ENCODE results near the gene FBXO48. TPM values are rescaled to one million over a fixed set of nuclear protein-coding genes. Genes with fewer than 3 reads are reported as not detected.
A peak's percentile ranks its signal among the peaks of the same experiment; 100 is the strongest.

FBXO48 gene
- total and polyA plus RNA-seq, 10 of the 15 experiments (the other 5 are each of a cell fraction or from before 2014, with no cell fraction given) = 0.56 to 2.3 (median 1.2) TPM

DNA sequence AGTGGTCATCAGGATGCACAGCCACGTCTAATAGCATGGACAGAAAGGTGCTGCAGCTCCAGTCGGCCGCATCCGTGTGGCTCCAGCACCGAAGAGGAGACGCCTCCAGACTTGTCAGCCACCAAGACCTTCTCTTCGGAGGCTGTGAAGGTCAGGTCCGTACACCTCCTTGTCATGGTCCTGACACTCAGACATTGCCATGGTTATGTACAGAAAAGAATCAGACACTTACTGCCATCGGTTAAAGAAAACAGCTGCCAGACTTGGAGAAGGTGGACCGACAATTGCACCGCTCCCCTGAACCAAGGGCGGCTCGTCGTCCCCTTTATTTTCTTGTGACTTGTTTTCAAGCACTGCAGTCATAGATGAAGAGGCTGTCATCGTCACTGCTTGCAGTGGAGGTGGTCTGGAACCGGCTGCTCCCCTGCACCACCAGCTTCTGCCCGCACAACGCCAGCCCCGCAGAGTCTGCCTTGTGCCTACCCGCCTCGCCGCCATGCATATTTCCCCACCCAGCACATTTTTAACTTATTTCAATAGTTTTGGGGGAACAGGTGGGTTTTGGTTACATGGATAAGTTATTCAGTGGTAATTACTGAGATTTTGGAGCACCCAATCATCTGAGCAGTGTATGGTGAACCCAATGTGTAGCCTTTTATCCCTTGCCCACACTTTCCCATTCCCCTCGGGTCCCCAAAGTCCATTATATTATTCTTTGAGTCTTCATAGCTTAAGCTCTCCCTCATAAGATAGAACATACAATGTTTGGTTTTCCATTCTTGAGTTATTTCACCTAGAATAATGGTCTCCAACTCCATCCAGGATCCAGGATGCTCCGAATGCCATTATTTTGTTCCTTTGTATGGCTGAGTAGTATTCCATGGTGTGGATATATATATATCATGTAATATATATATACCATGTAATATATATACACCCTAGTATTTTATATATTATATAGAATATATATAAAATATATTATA, 18.1 kb downstream of the FBXO48 start:
- no peak overlapping the region for H3K4me3 ChIP-seq
- in situ Hi-C loops (cut with MboI) = loop anchor here (10.0 to 25.0 kb wide), 3 partner anchors 254 to 2012 kb away; partner anchors contain the start of gene MEIS1
- RAD21 ChIA-PET (ENCODE audit: unreplicated experiment) = interaction anchor here (1.6 kb wide), 1 partner anchor 14 kb away, joined by 4 read pairs; no protein-coding TSS in a partner anchor
- no peak overlapping the region for H3K9ac ChIP-seq (ENCODE audit: control insufficient read depth, insufficient read depth, low read length)
- no peaks in the 10 kb centered on the region for H4K20me1 ChIP-seq (ENCODE audit: control insufficient read depth, insufficient read depth)
- no peak overlapping the region for H3K4me2 ChIP-seq (ENCODE audit: control insufficient read depth, insufficient read depth)
- no peak for DNase-seq (ENCODE audit: low read depth, low spot score)
- WGBS (ENCODE audit: insufficient coverage, insufficient replicate concordance, low lambda C conversion rate, missing lambda C conversion rate) = 92% methylated on average over 24 of the region's 24 CpGs
- H3K79me2 ChIP-seq (ENCODE audit: control insufficient read depth, insufficient read depth, low read length) = no peaks in the 10 kb centered on the region
- H2AFZ ChIP-seq (ENCODE audit: control insufficient read depth, low read depth, low read length) = no peak overlapping the region
- TF ChIP-seq CEBPB (IDR thresholded peaks at IDR 0.05; ENCODE audit: borderline replicate concordance in 1 of 2, low read depth in 2 of 2, low read length in 2 of 2) = no peak
- TF ChIP-seq, protein P1, sequence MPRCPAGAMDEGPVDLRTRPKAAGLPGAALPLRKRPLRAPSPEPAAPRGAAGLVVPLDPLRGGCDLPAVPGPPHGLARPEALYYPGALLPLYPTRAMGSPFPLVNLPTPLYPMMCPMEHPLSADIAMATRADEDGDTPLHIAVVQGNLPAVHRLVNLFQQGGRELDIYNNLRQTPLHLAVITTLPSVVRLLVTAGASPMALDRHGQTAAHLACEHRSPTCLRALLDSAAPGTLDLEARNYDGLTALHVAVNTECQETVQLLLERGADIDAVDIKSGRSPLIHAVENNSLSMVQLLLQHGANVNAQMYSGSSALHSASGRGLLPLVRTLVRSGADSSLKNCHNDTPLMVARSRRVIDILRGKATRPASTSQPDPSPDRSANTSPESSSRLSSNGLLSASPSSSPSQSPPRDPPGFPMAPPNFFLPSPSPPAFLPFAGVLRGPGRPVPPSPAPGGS (IDR thresholded peaks at IDR 0.05; ENCODE audit: borderline replicate concordance, insufficient read depth, low read depth, low read length, poor library complexity, severe bottlenecking) = no peak
- no peak for TF ChIP-seq STAT1 (conservative IDR thresholded peaks at IDR 0.05)
- TF ChIP-seq ZBED1 (IDR thresholded peaks at IDR 0.05; ENCODE audit: borderline replicate concordance) = no peak
- TF ChIP-seq, protein P2, sequence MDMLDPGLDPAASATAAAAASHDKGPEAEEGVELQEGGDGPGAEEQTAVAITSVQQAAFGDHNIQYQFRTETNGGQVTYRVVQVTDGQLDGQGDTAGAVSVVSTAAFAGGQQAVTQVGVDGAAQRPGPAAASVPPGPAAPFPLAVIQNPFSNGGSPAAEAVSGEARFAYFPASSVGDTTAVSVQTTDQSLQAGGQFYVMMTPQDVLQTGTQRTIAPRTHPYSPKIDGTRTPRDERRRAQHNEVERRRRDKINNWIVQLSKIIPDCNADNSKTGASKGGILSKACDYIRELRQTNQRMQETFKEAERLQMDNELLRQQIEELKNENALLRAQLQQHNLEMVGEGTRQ (IDR thresholded peaks at IDR 0.05; ENCODE audit: borderline replicate concordance, low read depth, low read length) = no peak
- no peak for TF ChIP-seq KLF5 (IDR thresholded peaks at IDR 0.05; ENCODE audit: partially characterized antibody)
- no peak for TF ChIP-seq CBFB (IDR thresholded peaks at IDR 0.05; ENCODE audit: low read depth)
- no peak for TF ChIP-seq SUPT20H (IDR thresholded peaks at IDR 0.05; ENCODE audit: borderline replicate concordance, control insufficient read depth, low read depth, low read length)
- TF ChIP-seq, protein P3, sequence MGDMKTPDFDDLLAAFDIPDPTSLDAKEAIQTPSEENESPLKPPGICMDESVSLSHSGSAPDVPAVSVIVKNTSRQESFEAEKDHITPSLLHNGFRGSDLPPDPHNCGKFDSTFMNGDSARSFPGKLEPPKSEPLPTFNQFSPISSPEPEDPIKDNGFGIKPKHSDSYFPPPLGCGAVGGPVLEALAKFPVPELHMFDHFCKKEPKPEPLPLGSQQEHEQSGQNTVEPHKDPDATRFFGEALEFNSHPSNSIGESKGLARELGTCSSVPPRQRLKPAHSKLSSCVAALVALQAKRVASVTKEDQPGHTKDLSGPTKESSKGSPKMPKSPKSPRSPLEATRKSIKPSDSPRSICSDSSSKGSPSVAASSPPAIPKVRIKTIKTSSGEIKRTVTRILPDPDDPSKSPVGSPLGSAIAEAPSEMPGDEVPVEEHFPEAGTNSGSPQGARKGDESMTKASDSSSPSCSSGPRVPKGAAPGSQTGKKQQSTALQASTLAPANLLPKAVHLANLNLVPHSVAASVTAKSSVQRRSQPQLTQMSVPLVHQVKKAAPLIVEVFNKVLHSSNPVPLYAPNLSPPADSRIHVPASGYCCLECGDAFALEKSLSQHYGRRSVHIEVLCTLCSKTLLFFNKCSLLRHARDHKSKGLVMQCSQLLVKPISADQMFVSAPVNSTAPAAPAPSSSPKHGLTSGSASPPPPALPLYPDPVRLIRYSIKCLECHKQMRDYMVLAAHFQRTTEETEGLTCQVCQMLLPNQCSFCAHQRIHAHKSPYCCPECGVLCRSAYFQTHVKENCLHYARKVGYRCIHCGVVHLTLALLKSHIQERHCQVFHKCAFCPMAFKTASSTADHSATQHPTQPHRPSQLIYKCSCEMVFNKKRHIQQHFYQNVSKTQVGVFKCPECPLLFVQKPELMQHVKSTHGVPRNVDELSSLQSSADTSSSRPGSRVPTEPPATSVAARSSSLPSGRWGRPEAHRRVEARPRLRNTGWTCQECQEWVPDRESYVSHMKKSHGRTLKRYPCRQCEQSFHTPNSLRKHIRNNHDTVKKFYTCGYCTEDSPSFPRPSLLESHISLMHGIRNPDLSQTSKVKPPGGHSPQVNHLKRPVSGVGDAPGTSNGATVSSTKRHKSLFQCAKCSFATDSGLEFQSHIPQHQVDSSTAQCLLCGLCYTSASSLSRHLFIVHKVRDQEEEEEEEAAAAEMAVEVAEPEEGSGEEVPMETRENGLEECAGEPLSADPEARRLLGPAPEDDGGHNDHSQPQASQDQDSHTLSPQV (IDR thresholded peaks at IDR 0.05) = no peak
- no peak for TF ChIP-seq DPF2 (IDR thresholded peaks at IDR 0.05)
- no peak for TF ChIP-seq CHD1 (IDR thresholded peaks at IDR 0.05; ENCODE audit: low read depth, low read length)
- no peak for TF ChIP-seq PAX5 (IDR thresholded peaks at IDR 0.05; ENCODE audit: borderline replicate concordance, low read depth, low read length)
- H3K4me1 ChIP-seq (ENCODE audit: control insufficient read depth, insufficient read depth, low read length) = no peaks in the 10 kb centered on the region
- POLR2A ChIA-PET = no interaction called here
- no TSS peak for BruUV-seq (replicated peaks)
- no peak for FAIRE-seq
- H3K27me3 ChIP-seq (replicated peaks in 1 of 2; ENCODE audit: control insufficient read depth in 2 of 2, insufficient read depth in 2 of 2, low read length in 1 of 2) = no peaks in the 10 kb centered on the region
- H3K27ac ChIP-seq (ENCODE audit: control insufficient read depth, insufficient read depth) = no peak overlapping the region
- H3K36me3 ChIP-seq (ENCODE audit: control insufficient read depth in 2 of 2, insufficient read depth in 2 of 2, low read length in 1 of 2) = no peaks in the 10 kb centered on the region
- CTCF ChIA-PET = interaction anchor here (0.7 to 0.8 kb wide), 2 partner anchors 14 to 86 kb away, joined by 3 read pairs; no protein-coding TSS in a partner anchor
- H3K9me3 ChIP-seq (replicated peaks; ENCODE audit: control insufficient read depth, insufficient read depth, low read length) = no peaks in the 10 kb centered on the region; the same call in 2 of the 3 replicates
- peak; percentile 17 for ATAC-seq
- SMC1A ChIA-PET (ENCODE audit: uncharacterized antibody, unreplicated experiment) = interaction anchor here (0.6 kb wide), 1 partner anchor 143 kb away, joined by 3 read pairs; no protein-coding TSS in a partner anchor
- intact Hi-C loops (cut with micrococcal nuclease; ENCODE audit: unreplicated experiment) = no loop called here
